Cardiac muscle cell (in vitro differentiated cells and primary cell): ENCODE results near the gene SPZ1. TPM values are rescaled to one million over a fixed set of nuclear protein-coding genes. Genes with fewer than 3 reads are reported as not detected.
"Not testable (repeated sequence)": the region's sequence is repeated elsewhere in the genome, so short reads cannot be mapped to it uniquely, and the experiment has no call there.

Experiments used
- DNase-seq, 2 donors: peaks; one replicate each; pipeline versions ENCODE4 v3.0.0 to v3.0.0-alpha.2; 2010 to 2017; ENCODE audit warnings: low read depth in 1 of 2, low spot score in 1 of 2
- H3K27ac ChIP-seq: fragments of 200-600 bp; sonication (generic); 2 replicates; pipeline ENCODE4 v1.5.1; 2016
- H3K27me3 ChIP-seq: fragments of 200-600 bp; sonication (generic); 2 replicates; pipeline ENCODE4 v1.6.0; 2016; ENCODE audit warnings: control low read depth
- H3K36me3 ChIP-seq: fragments of 200-600 bp; sonication (generic); 2 replicates; pipeline ENCODE4 v1.5.1; 2016; ENCODE audit warnings: control low read depth
- H3K4me1 ChIP-seq: fragments of 200-600 bp; sonication (generic); 2 replicates; pipeline ENCODE4 v1.8.1; 2017; ENCODE audit warnings: low read depth, mild to moderate bottlenecking, mixed run types
- H3K4me3 ChIP-seq: fragments of 200-600 bp; sonication (generic); 2 replicates; pipeline ENCODE4 v1.5.1; 2016; ENCODE audit warnings: mild to moderate bottlenecking
- H3K9me3 ChIP-seq: fragments of 200-600 bp; sonication (generic); 2 replicates; pipeline ENCODE4 v1.5.1; 2017; ENCODE audit warnings: low read depth, mild to moderate bottlenecking, control low read depth
- polyA plus RNA-seq: library from polyadenylated mRNA; unstranded; fragments of >200 nt; fragmentation: Nextera tagmentation; extraction: Ambion mirVana; gene quantifications from 2 replicates; pipeline ENCODE4 v1.2.1, GENCODE V29; 2016
- total RNA-seq: library from RNA; depleted of rRNA; stranded (reverse); fragments of >200 nt; gene quantifications from 2 replicates; pipeline ENCODE4 v1.2.3, GENCODE V29; 2016
- TF ChIP-seq, protein P1 (sequence below): IDR thresholded peaks from 2 replicates; pipeline ENCODE4 v1.5.1; 2012; ENCODE audit warnings: low read depth, mild to moderate bottlenecking, low read length

SPZ1 gene
- total and polyA plus RNA-seq, 2 experiments from 2014 or later, result not detected

DNA sequence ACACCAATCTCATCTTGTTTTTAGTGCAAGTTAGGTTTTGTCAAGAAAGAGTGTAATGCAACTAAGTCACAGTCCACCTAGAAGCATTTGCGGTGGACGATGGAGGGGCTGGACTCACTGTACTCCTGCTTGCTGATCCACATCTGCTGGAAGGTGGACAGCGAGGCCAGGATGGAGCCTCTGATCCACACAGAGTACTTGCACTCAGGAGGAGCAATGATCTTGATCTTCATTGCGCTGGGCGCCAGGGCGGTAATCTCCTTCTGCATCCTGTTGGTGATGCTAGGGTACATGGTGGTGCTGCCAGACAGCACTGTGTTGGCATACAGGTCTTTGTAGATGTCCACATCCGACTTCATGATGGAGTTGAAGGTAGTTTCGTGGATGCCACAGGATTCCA is 20.2 kb upstream of the SPZ1 start:
- DNase-seq, result no peak
- Histone ChIP-seq H3K4me1 (no peaks in the 10 kb centered on the region), H3K4me3 (no peak overlapping the region), H3K27me3 (no peaks in the 10 kb centered on the region), H3K27ac (no peak overlapping the region), H3K36me3 (no peaks in the 10 kb centered on the region), H3K9me3 (no peaks in the 10 kb centered on the region)
- TF ChIP-seq, protein P1, sequence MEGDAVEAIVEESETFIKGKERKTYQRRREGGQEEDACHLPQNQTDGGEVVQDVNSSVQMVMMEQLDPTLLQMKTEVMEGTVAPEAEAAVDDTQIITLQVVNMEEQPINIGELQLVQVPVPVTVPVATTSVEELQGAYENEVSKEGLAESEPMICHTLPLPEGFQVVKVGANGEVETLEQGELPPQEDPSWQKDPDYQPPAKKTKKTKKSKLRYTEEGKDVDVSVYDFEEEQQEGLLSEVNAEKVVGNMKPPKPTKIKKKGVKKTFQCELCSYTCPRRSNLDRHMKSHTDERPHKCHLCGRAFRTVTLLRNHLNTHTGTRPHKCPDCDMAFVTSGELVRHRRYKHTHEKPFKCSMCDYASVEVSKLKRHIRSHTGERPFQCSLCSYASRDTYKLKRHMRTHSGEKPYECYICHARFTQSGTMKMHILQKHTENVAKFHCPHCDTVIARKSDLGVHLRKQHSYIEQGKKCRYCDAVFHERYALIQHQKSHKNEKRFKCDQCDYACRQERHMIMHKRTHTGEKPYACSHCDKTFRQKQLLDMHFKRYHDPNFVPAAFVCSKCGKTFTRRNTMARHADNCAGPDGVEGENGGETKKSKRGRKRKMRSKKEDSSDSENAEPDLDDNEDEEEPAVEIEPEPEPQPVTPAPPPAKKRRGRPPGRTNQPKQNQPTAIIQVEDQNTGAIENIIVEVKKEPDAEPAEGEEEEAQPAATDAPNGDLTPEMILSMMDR, result no peak

DNA sequence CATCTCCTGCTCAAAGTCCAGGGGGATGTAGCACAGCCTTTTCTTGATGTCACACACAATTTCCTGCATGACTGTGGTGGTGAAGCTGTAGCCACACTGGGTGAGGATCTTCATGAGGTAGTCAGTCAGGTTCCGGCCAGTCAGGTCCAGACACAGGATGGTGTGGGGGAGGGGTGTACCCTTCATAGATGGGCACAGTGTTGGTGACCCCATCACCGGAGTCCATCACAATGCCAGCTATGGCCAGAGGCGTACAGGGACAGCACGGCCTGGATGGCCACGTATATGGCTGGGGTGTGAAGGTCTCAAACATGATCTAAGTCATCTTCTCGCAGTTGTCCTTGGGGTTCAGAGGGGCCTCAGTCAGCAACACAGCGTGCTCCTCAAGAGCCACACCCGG is 19.7 kb upstream of the SPZ1 start:
- TF ChIP-seq, protein P1, result no peak
- no peak overlapping the region for H3K27ac ChIP-seq

DNA sequence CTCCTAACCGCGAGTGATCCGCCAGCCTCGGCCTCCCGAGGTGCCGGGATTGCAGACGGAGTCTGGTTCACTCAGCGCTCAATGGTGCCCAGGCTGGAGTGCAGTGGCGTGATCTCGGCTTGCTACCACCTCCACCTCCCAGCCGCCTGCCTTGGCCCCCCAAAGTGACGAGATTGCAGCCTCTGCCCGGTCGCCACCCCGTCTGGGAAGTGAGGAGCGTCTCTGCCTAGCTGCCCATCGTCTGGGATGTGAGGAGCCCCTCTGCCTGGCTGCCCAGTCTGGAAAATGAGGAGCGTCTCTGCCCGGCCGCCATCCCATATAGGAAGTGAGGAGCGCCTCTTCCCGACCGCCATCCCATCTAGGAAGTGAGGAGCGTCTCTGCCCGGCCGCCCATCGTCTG is 19.0 kb upstream of the SPZ1 start:
- H3K27me3 ChIP-seq, H3K9me3 ChIP-seq, DNase-seq, H3K36me3 ChIP-seq, H3K4me3 ChIP-seq, H3K4me1 ChIP-seq, H3K27ac ChIP-seq: not testable (repeated sequence)

More for the DNA sequence above, 19.7 kb upstream of the SPZ1 start:
- Histone ChIP-seq H3K27me3 (no peaks in the 10 kb centered on the region), H3K36me3 (no peaks in the 10 kb centered on the region), H3K9me3 (no peaks in the 10 kb centered on the region), H3K4me1 (no peaks in the 10 kb centered on the region), H3K4me3 (no peak overlapping the region)
- DNase-seq, result no peak

DNA sequence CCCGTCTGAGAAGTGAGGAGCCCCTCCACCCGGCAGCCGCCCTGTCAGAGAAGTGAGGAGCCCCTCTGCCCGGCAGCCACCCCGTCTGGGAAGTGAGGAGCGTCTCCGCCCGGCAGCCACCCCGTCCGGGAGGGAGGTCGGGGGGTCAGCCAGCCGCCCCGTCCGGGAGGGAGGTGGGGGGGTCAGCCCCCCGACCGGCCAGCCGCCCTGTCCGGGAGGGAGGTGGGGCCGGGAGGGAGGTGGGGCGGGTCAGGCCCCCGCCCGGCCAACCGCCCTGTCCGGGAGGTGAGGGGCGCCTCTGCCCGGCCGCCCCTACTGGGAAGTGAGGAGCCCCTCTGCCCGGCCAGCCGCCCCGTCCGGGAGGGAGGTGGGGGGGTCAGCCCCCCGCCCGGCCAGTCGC is 18.5 kb upstream of the SPZ1 start:
- H3K4me3 ChIP-seq, H3K4me1 ChIP-seq, H3K27ac ChIP-seq, H3K36me3 ChIP-seq, H3K9me3 ChIP-seq, DNase-seq, H3K27me3 ChIP-seq: not testable (repeated sequence)

DNA sequence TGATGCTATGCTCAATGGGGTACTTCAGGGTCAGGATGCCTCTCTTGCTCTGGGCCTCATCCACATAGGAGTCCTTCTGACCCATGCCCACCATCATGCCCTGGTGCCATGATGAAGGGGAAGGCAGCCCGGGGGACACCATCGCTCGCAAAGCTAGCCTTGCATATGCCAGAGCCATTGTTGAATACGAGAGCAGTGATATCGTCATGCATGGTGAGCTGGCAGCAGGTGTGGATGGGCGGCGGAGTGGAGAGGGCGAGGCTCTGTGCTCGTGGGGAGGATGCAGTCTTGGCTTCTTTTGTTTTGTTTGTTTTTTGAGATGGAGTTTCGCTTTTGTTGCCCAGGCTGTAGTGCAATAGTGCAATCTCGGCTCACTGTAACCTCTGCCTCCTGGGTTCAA is 17.2 kb upstream of the SPZ1 start:
- Histone ChIP-seq H3K27me3 (no peaks in the 10 kb centered on the region), H3K4me1 (no peaks in the 10 kb centered on the region), H3K9me3 (no peaks in the 10 kb centered on the region), H3K36me3 (no peaks in the 10 kb centered on the region), H3K27ac (no peak overlapping the region), H3K4me3 (no peak overlapping the region)
- TF ChIP-seq, protein P1, result no peak
- DNase-seq, result no peak

DNA sequence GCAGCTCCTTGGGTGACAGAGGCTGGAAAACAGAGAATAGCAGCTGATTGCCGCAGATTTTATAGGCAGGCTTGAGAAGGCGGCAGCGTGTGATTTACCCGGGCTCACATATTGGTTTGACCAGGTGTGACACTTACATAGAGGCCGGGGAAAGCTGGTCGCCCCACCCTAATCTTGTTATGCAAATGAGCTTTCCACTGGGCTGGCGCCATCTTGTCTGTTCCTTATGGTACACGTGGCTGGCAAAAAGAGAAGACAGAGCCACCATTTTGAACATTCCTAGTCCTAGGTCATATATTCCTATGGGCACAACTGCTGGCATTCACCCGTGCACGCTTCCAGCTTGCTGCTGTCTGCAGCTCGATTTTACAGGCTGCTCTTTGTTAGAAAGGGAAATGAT is 11.3 kb upstream of the SPZ1 start:
- no peak overlapping the region for H3K4me3 ChIP-seq
- H3K4me1 ChIP-seq, result no peaks in the 10 kb centered on the region
- no peak for DNase-seq
- no peaks in the 10 kb centered on the region for H3K27me3 ChIP-seq
- TF ChIP-seq, protein P1, result no peak
- H3K36me3 ChIP-seq, result no peaks in the 10 kb centered on the region
- H3K9me3 ChIP-seq, result no peaks in the 10 kb centered on the region
- no peak overlapping the region for H3K27ac ChIP-seq
